NCI-H1436 treated with DMSO at 0.1 percent for 48 hours (cell line): ENCODE data around the gene ME2.
"Not testable (repeated sequence)": the region's sequence is repeated elsewhere in the genome, so short reads cannot be mapped to it uniquely, and the experiment has no call there.

Experiments
- DNase-seq: peaks from one replicate; lab custom pipeline; 2025; lab: John Stamatoyannopoulos, UW

Gene ME2

DNA sequence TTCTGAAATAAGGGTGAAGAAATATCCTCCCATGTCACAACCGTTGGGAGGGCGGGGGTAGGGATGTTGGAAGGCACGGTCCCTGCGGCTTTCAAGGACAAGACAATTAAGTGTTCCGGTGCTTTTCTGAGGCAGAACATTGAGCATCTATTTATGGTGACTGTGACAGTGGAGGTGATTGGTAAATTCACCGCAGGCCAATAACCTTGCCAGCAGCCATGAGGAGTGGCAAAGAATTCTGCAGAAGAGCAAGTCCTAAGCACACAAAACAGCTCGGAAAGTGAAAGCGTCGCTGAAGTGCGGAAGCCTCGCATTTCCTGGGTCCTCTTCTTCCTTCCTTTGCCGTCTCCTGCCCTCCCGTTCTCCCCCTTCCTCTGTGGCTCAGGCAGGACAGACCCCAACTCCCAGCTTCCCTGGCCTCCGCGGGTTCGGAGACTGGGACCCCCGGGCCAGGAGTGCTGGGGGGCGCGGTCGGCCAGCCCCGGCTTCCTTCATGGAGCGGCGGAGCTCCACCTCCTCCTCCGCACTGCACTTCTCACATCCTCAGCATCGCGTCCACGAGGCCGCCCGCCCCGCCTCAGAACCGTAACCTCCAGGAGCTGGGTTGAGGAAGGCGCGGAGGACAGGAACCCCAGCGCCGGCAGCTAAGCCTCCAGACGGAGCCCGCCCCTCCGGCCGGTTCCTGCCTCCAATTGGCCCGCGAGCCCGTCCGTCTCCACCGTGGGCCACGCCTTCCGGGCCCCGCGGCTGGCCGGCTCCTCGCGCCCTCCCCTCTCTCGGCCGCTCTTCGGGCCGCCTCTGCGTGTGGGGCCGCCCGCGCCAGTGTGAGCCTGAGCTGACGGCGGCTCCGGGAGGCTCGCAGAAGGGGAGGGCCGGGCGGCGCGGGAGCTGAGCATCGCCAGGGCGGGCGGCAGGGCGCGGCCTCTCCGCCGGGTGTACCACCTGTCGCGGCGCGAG, at the start of gene ME2:
TSS of gene ME2 (plus strand) at position 774 of the 957 bp plus-strand sequence. CDS start 16,703 bp downstream, outside the sequence.
- DNase-seq = peak; percentile 50

DNA sequence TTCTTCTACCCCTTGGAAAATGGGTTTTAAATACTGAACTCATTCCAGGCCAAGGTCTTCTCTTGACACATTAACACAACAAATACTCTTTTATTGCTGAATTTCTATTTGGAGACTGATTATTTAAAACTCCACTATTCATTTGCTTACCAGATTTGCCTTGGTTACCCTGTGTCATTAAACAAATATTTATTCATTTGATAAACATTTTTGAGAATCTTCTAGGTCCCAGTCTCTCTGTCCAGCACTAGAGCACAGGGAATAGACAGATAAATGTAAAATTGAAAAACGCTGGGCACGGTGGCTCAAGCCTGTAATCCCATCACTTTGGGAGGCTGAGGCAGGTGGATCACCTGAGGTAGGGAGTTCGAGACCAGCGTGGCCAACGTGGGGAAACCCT, 49.3 kb upstream of the ME2 start:
- DNase-seq = no peak

DNA sequence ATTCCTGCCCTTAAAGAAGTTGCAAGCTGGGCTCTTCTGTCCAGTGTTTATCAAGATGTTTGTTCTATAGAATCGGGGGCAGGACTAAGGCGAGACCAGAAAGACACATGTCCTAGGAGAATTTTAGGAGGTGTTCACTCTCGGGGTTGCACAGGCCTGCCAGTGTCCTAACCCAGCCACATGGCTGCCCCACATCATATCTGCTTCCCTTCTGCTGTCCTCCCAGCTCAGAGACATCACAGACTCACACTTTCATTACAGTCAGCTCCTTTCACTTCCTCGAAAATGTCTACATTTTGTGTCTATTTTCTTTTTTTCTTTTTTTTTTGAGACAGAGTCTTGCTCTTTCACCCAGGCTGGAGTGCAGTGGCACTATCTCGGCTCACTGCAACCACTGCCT, 48.4 kb upstream of the ME2 start:
- DNase-seq = no peak

DNA sequence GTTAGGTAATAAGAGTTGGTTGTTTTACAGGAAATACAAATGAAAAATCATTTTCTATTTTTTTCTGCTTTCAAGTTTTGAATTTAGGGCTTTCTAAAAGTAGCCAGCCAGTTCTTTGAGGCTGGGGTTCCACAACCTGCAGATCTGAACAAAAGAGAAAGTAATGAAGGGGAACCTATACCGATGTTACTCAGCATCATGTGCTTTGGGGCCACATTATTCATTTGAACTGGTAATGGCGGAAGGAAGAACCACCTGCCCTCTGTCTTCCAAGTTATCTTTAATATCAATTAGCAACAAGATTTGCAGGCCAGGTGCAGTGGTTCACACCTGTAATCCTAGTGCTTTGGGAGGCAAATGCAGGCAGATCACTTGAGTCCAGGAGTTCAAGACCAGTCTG, 46.2 kb upstream of the ME2 start:
- no peak for DNase-seq

DNA sequence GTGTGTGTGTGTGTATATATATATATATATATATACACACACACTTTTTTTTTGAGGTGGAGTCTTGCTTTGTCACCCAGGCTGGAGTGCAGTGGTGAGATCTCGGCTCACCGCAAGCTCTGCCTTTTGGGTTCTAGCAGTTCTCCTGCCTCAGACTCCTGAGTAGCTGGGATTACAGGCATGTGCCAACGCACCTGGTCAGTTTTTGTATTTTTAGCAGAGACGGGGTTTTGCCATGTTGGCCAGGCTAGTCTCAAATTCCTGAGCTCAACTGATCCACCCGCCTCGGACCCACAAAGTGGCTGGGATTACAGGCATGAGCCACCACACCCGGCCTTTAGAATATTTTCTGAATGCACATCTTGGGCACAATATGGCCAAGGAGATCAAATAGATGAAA, 45.4 kb upstream of the ME2 start:
- not testable (repeated sequence) for DNase-seq

DNA sequence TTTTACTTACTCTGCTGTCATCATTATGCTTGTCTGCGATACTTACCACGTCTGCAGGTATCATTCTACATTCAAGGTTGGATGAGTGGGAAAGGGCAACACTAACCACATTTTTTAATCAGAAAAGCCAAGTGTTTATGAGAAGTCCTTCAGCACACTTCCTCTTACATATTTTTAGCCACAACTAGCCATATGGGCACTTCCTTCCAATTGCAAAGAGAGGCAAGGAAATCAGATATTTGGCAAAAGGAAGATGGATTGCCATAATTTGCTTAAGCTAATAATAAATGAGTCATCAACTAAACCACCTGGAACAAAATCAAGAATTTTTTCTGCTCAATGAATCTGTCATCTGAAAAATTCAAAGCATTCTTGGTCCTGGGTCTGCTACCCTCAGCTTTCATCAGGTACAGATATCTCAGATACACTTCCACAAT, 42.4 kb upstream of the ME2 start:
- DNase-seq = no peak

DNA sequence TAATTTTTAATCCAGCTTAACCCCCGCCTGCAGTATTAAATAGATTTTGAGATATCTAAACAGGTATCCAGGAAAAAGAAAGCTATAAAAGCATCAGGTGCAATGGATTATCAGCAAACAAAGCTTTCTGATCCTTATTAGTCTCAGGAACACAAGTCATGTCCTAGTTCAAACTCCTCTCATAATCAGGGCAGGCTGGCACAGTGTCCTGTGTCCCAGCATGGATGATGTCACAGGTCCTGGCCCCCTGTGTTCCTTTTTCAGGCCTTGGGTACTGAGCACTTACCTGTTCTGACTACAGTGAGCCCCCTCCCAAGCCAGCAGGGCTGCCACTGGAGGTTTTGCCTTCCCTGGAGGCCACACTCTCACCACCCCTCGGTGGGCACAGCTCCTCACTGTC, 39.6 kb upstream of the ME2 start:
- DNase-seq = no peak

DNA sequence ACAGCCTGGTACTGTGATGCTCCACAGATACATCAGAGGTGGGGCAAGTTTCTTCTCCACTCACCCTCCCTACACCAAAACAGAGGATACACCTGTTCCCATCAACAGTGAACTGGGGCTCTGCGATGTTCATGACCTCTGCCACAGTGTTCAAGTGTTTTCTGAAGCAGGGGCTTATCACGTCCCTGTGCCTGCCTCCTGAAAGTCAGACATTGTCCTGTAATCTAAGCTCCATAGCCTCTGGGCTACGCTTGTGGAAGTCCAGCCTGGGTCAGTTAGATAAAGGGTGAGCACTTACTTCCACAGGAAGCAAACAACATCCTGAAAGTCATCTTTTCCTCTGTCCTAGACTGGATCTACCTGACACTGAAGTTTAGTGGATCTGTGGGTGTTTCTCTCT, 38.9 kb upstream of the ME2 start:
- DNase-seq = no peak

DNA sequence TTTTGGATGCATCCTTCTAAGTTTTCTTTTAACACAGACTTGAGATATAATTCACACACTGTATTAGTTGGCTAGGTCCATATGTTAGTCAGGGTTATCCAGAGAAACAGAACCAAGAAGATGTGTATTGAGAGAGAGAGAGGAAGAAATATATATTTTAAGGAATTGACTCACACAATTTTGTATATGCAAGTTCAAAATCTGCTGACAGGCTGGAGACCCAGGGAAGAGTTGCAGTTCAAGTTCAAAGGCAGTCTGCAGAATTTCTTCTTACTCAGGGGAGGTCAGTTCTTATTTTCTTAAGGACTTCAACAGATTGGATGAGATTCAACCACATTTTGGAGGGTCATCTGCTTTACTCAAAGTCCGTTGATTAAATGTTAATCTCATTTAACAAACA, 36.1 kb upstream of the ME2 start:
- DNase-seq = no peak

DNA sequence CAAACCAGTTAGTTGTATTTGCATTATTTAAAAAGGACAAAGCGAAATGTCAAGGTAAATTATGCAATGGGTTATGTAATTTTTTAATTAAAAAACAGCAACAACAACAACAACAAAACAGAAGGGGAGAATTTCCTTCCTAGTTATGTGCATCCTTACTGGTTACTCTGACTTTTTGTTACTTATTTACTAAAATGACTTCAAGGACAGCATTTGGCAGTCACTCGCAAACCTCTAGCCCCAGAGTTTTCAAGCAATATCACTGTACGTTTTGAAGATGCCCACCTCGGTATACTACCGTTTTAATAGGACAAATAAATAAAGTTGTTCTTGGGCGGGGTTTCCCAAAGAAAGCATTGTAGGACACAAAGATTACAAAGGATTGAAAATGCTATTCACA, 34.4 kb upstream of the ME2 start:
- no peak for DNase-seq

DNA sequence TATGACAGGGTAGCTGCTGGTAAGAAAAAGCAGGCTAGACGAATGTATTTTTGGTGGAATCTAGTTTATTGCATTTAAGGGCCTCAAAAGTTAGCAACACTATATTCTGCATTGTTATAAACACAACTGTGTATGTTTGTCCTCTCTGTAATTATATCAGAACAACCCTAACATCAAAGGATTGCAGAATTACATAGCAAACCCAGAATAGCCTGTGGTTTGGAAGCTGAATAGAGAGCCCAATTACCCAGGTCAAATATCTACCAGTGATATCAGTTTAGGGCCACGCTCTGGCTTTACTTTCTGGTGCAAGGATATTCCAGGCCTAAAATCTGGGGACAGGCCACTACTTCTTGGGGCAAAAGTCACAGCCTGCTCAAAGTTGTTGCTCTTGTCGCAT, 34.0 kb upstream of the ME2 start:
- no peak for DNase-seq

DNA sequence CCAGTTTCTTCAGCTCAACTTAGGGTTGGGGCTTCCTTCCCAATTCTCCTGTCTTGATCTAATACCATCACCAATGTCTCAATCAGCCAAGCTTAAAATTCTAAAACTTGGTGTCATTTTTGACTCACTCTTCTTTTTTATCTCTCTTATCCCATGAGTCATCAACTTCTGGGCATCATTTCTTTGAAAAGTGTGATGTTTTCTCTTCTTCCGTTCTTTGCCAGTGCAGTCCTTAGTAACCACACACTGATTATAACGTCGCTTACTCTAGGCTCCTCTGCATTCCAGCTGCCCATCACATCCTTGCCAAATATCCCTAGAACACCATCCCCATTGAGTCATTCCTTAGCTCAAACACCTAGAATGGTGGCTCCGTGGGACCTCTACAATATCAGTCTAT, 31.7 kb upstream of the ME2 start:
- no peak for DNase-seq

DNA sequence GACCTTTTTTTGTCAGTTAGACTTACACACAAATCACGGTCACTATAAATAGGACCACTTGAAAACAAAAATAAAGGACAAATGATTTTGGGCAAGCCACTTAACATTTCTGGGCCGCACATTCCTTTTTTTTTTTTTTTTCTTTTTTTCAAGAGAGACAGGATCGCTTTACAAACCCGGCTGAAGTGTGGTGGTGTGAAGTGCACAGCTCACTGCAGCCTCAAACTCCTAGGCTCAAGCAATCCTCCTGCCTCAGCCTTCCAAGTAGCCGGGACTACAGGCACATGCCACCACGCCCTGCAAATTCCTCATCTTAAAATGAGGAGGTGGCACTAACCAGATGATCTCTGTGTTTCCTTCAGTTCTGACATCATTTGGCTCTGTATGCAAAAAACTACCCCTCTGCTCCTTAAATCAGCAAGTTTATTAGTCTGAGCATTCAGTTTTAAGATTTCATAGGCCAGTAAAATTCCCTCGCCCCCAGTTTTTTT, 30.8 kb upstream of the ME2 start:
- no peak for DNase-seq

DNA sequence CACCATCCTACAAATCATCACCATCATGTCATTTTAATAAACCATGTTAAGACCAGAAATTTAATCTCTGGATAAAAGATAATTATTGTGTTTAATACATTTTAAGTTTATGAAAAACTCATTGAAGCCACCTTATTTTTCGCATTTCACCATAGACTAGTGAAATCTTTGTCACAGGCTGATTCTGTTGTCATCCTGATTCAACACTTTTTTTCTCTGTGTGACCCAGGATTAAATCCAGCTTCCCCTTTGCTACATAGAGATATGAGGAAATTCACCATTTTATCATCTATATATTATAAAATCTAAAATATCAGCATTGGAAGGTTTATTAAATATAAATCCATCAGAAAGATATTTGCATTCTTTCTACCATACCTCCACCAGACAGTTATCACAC, 29.9 kb upstream of the ME2 start:
- DNase-seq = no peak

DNA sequence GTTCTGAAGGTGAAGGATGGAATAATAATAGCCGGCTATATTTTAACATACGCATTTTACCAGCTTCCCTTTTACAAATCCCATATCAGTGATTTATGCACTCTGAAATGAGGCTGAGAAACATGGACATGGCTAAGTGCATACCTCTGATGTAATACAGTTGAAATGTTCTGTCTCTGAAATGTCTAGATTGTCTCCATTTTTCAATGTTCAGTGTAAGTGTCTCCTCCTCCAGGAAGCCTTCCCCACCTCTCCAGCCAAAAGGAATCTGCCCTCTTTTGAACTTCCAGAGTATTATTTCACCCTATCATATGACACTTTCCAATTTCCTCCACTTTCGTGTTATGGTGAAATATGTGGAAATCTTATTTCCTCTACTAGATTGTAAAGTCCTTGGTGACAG, 29.5 kb upstream of the ME2 start:
- DNase-seq = no peak

DNA sequence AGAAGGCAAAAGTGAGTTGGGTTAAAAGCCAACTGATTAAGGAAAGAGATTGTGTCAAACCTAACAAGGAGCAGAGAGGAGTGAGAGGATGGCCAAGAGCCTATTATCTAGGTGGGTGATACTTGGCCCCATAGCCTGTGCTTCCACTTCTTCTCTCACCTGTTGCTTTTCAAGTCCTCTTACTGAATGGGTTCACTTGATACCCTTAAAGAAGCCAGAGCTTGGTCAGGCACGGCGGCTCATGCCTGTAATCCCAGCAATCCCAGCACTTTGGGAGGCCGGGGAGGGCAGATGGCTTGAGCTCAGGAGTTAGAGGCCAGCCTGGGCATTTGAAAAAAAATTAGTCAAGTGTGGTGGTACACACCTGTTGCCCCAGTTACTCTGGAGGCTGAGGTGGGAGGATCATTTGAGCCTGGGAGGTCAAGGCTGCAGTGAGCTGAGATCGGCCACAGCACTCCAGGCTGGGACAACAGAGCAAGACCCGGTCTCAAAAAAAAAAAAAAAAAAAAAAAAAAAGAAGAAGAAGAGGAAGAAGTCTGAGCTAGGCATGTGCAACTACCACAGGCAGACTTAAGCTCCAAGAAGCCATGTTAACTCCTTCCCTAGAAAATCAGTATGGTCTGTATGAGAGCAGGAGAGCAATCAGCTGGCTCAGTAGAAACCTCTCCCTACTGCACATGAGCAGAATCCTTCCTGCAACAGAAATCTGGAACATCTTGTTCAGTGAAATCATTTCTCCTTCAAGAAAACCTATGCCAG, 28.4 kb upstream of the ME2 start:
- no peak for DNase-seq

DNA sequence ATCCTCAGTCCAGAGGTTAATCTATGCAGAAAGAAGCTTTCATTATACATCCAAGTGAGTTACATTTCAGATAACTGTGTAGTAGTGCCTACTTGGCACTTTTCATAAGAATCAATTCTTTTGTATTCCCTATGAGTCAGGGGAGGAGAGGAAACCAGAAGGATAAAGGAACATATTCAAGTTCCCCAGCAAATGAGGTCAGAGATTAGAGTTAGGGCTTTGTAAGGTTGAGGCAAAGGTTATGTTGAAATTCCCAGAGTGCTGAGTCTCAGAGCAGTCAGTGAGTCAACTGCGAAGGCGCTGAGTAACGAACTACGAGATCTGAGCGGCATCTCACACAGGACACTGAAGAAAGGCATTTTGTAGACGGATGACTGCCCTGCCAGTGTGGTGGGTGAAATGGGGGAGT, 25.1 kb upstream of the ME2 start:
- DNase-seq = no peak

DNA sequence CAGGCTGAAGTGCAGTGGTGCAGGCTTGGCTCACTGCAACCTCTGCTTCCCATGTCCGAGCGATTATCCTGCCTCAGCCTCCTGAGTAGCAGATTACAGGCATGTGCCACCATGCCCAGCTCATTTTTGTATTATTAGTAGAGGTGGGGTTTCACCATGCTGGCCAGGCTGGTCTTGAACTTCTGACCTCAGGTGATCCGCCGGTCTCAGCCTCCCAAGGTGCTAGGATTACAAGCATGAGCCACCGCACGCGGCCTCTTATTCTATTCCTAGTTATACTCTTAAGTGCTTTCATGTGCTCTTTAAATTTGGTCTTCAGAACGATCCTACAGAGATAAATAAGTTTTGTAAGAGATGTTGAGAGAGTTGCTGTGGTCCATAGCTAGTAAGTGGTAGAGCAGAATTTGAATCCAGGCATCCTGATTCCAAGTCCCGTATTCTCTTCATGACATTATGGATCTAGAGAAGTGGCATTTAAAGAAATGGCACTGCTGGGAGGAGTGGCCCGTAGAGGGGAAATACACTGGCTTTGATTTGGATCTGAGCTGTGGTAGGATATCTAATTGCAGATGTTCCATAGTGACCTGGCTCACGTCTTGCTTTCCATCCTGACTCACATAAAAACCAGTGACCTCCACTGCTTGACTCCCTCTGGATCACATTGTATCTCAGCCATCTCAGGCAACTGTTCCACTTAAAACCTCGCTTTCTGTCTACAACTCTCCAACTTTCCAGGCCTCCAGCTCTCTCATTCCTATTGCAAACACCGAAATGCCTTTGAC, 22.8 kb upstream of the ME2 start:
- no peak for DNase-seq

DNA sequence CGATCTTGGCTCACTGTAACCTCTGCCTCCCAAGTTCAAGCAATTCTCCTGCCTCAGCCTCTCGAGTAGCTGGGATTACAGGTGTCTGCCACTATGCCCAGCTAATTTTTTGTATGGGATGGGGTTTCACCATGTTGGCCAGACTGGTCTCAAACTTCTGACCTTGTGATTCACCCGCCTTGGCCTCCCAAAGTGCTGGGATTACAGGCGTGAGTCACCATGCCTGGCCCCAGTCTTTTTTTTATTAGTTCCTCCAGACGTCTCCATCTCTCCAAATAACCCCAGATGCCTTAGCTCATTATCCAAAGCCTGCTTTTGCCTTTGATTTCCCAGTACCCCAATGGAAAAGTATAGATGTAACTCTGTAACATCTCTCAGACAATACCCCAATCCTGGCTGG, 21.8 kb upstream of the ME2 start:
- DNase-seq = not testable (repeated sequence)

DNA sequence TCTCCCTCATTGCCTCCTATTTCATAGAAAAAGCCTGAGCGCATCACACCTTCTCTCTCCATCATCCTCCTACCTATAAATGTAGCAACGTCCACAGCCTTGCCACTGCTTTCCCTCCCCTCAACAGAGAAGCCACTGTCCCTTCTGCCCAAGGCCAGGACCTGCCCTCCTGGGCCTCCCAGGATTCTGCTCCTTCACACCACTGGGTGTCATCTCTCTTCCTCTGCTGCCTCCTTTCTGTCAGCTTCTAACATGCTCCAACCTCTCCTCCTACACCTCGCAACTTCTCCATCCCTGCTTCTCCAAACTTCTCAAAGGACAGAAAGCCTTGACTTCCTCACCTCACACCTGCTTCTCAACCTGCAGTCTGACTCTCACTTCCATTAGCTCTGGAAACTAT, 21.2 kb upstream of the ME2 start:
- no peak for DNase-seq

DNA sequence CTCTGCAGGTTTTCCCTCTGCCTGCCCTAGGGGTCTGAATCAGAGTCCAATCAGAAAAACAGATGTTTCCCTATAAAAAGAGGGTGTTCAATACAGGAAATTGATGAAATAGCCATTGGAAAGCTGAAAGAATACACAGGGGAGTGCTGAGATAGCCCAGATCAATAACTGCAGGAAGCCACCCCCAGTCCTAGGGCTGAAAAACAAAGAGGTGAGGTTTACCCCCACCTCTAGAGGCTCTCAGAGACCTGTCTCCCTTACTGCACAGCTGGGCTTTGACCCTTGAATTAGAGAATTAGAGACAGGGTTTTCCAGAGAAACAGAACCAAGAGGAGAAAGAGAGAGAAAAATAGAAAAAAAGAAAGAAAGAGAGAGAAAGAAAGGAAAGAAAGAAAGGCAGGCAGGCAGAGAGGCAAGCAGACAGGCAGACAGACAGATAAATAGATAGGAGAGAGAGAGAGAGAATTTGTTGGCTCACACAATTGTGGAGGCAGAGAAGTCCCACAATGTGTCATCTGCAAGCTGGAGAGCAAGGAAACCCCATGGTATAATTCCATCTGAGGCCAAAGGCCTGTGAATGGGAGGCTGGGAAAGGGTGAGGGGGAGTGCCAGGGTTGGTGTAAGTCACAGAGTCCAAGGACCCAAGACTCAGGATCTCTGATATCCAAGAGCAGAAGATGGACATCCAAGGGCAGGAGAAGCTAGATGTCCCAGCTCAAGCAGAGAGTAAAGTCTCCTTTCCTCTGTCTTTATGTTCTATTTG, 18.9 kb upstream of the ME2 start:
- no peak for DNase-seq

DNA sequence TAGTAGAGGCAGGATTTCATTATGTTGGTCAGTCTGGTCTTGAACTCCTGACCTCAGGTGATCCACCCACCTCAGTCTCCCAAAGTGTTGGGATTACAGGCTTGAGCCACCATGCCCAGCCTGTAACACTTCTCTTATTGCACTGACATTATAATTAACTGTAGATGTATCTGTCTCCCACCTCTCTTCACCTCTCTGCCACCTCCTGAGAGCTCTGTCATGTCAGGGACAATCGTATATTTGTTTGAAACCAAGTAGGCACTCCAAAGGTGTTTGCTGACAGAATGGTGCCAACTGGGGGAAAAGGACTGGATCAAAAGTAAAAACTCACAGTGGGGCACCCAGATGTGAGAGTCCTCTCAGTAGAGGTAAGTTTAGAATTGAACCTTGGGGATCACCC, 17.3 kb upstream of the ME2 start:
- no peak for DNase-seq
